ENCODE data around the gene PDIA5.

Gene PDIA5
- 2.0 to 12.0 (median 3.1) reads per million in 4 experiments for total RNA-seq

DNA sequence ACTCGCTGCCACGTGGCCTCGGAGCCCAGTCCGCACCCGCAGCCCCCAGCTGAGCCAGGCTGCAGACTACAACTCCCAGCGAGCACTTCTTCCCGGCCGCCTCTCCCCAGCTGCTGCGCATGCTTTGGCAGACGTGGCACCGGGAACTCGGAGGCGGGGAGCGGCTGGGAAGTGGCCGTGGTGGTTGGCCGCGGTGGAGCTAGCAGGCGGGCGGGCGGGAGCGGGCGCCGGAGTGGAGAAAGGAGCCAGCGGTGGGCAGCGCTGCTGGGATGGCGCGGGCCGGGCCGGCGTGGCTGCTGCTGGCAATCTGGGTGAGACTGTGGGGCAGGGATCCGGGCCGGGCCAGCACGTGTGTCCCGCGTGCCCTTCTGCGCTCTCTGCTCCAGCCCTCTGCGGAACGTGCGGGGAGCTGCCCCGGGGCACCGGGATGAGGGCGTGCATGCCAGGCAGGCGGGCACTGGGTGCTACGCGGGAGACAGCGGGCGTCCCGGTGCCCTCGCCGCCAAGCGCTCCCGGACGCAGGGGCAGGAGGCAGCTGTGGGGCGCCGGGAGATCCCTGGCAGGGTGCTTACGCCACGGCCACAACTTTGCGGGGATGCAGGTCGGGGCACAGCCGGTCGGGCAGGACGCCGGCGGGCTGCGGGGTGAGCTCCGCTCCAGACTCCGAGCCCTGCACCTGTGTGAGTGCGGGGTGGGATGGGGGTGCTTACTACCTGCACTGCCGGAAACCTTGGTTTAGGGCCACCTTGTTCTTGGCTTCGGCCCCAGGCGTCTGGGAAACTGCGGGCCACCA, at the start of gene PDIA5:
TSS of gene PDIA5 (plus strand) at position 130 of the 793 bp plus-strand sequence. CDS start at position 270, 140 bp downstream.
- no peak for DNase-seq

DNA sequence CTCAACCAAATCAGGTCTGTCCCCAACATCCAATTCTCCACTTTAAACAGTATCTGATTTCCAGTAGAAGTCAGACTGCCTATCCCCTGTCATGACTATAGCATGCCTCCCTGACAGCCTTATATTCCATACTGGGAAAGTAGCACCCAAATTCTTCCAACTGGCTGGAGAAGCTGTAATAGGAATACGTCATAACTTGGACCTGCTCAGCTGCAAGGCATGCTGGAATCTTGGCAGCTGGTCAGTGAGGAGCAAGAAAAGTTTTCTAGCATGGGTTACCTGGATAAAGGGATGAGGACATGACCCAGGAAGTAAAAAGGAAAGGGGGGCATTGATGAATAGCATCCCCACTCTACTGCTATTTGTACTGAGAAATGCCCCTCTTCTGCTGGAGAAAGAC, 48.1 kb upstream of the PDIA5 start:
- no peak for DNase-seq

DNA sequence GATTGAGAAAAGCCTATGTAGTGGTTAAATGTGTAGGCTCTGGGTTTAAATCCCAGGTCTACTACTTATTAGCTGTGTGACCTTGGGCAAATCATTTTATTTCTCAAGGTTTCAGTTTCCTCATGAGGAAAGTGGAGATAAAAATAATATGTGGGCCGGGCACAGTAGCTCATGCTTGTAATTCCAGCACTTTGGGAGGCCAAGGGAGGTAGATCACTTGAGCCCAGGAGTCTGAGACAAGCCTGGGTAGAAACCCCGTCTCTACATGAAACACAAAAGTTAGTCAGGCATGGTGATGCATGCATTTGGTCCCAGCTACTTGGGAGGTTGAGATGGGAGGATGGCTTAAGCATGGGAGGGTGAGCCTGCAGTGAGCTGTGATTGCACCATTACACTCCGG, 47.7 kb upstream of the PDIA5 start:
- no peak for DNase-seq

DNA sequence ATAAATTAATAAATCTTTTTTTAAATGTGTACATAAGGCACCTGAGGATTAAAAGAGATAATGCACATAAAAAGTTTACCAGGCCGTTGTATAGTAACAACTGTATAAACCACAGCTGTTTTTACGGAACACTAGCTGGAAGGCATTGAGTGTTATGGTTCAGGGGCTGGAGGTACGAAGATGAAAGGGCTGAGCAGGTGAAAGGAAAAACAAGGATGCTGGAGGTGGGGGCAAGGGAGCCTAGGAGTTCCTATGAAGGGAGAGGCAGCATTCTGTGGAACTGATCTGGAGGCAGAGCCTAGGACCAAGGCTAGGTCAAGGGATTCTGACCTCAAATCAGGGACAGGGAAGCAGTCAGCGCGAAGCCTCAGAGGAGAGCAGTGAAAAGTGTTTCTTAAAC, 47.2 kb upstream of the PDIA5 start:
- no peak for DNase-seq

DNA sequence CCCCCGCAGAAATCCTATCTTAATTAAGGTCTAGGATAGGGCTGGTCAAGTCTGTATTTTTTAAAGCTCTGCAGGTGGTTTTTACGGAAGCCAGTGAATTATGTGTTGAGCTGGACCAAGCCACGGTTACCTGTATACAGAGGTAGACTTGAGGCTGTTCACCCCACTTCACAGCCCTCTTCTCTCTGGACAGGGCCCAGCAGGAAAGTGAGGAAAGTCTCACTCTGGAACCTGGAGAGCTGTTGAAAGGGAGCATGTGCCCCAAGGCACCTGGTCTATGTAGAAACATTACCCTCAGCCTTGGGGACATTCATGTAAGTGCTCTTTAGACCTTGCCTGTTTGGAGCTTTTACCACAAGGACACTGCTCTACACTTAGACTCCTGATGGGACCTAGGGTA, 46.1 kb upstream of the PDIA5 start:
- DNase-seq: no peak

GRCh38 chr3:123021388-123021787, 45.4 kb upstream of the PDIA5 start:
- DNase-seq: no peak

DNA sequence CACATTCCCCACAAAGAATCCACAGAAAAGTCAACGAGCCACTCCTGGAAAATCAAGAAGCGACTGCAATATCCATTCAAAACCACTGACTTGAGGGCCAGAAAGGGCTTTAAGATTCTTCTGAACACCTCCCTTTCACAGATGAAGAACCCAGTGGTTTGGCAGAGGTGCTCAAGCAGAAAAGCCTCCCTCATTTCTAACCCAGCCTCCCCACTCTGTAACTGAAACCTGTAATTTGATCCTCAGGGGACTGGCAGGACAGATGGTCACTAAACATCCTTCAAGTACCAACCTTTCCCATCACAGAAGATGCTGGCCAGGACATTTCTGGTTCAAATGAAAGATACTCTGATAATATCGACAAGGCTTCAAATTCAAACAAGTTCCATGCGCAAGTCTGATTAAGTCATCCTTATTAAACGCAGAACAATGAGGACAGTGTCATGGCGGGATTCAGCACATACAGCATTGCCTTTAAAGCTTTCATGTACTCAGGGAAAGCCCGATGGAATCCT, 44.8 kb upstream of the PDIA5 start:
- no peak for DNase-seq

GRCh38 chr3:123024056-123024455, 42.8 kb upstream of the PDIA5 start:
- no peak for DNase-seq

- no peak for DNase-seq
Measured at GRCh38 chr3:123025642-123026521, 40.9 kb upstream of the PDIA5 start.

DNA sequence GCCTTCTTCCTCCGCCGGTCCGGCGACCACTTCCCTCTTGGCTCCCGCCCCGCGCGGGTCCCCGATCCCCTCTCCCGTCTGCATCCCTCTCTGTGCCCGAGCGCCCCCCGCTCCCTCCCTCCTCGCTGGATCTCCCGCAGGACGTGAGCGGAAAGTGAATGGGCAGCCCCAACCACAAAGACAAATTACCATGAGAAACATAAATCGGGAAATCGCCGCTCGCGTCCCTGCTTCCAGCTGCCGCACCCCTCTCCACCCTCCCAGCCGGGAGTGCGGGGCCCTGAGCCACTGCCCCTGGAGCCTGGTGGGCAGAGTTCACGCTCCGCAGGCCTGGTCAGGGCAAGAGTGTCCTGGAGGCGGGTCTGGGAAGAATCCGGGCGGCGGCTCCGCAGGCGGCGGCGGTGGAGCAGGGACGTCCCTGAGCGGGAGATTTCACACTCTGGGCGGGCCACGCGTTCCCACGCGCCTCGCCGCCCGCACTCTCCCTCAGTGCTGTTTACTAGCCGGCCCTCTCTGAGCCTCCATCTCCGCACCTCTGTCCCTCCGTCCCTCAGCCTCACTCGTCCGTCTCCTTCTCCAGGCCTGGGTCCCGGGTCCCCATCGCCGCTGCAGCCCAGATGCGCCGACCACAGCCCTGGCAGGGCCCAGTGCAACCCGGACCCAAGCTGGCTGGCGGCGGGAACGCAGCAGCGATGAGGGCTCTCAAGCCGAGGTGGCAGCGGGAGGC, 40.1 kb upstream of the PDIA5 start:
- no peak for DNase-seq

DNA sequence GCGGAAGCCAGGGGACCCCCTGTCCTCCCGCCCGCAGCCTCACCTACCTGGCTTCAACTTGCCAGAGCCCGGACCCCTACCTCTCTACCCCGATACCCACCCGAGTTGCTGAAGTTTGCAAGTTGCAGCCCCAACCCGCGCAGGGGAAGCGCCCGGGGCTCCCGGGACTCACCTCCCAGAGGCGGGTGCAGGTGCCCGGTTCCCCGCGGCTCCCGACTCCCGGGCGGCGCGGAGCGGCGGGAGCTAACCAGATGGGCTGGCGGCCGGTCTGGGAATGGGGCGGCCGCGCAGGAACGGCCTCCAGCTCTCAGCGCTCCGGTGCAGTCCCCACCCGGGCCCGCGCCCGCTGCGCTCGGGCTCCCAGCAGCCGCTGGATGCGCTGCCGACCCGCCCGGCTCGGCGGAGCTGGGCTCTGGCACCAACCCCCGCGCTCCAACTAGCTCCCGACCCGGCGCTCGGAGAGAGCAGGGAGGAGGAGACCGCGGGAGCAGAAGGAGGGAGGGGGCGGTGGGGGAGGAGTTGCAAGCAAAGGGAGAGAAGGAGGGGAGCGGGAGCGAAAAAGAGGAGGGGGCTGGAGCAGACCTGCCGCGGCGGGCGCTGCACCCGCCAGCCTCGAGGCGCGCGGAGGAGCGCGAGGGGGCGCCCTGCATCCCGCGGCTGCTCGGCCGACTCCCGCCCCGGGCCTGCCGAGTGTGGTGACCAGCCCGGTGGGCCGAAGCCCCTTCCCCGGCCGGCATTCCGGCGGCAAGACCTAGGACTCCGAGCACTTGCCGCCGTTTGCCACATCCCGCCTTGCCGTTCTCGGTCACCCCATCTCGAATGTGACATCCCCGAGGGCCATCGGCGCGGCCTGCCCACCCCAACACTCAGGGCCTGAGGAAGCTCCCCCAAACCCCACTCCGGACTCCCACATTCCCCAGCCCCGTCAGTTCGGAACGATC, 39.3 kb upstream of the PDIA5 start, which contains the start of gene SEMA5B:
TSS of gene SEMA5B (minus strand) at position 472 of the 941 bp plus-strand sequence. CDS start 66,500 bp downstream, outside the sequence.
- no peak for DNase-seq

GRCh38 chr3:123028233-123028828, 38.5 kb upstream of the PDIA5 start:
- DNase-seq: no peak

- no peak for DNase-seq
Measured at GRCh38 chr3:123031051-123031450, 35.8 kb upstream of the PDIA5 start.

DNA sequence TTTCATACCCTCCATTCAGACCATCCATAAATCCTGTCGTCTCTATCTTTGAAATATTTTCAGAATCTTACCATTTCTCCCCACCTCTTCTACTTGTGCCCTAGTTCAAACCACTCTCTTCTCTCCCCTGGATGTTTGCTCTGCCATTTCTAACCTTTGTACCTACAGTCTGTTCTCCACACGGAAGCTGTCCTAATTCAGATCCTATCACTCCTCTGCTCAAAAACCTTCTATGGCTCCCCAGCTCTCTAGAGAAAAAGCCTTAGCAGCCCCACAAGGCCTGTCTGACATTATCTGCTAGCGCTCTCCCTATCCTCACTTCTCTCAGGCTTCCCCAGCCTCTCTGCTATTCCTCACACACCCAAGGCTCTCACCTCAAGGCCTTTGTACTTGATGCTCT, 34.8 kb upstream of the PDIA5 start:
- no peak for DNase-seq

DNA sequence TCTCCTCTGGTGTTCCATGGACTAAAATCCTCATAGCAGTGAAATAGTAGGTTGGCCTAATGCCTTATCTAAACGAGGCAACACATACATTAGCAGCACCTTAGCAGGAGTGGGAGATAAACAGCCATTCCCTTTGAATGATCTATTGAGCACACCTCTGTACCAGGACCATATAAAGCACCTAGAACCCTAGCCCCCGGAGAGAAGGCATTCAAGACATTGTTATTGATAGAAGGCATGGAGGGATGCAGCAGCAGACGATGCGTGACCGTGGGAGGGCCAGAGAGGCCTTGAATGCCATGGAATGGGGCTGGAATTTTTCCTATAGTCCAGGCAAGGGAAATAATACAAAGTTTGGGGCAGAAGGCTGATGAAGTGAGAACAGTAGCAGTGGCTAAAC, 32.7 kb upstream of the PDIA5 start:
- DNase-seq: no peak

DNA sequence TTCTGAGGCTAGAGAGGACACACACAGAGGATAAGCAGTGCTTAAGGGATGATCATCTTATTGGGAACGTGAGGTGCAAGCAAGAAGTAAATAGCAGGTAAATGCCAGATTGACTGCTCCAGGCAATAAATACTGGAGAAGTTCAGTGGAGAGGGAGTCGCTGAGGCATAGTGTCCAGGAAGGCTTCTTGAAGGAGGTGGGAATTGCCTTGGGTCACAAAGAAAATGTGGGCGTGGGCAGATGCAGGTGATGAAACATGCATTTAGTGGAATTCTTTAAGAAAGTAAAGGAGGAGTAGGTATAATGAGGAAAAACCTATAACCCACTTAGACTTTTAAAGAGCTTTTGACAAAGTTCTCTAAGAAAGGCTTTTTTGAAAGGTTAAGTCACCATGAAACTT, 31.8 kb upstream of the PDIA5 start:
- no peak for DNase-seq

- no peak for DNase-seq
Measured at GRCh38 chr3:123036352-123037014, 30.3 kb upstream of the PDIA5 start.

- DNase-seq: no peak
Measured at GRCh38 chr3:123037015-123037375, 29.8 kb upstream of the PDIA5 start.

GRCh38 chr3:123038751-123039150, 28.1 kb upstream of the PDIA5 start:
- no peak for DNase-seq

- no peak for DNase-seq
Measured at GRCh38 chr3:123039178-123039577, 27.6 kb upstream of the PDIA5 start.

GRCh38 chr3:123042413-123042812, 24.4 kb upstream of the PDIA5 start:
- no peak for DNase-seq

Data from effector CD8-positive, alpha-beta T cell (primary cell).